Measurements from ENCODE around the gene C13orf42. TPM values are rescaled to one million over a fixed set of nuclear protein-coding genes. Genes with fewer than 3 reads are reported as not detected.

Gene C13orf42
- total and polyA plus RNA-seq, 10 of the 15 experiments (the other 5 are each of a cell fraction or from before 2014, with no cell fraction given): not detected

DNA sequence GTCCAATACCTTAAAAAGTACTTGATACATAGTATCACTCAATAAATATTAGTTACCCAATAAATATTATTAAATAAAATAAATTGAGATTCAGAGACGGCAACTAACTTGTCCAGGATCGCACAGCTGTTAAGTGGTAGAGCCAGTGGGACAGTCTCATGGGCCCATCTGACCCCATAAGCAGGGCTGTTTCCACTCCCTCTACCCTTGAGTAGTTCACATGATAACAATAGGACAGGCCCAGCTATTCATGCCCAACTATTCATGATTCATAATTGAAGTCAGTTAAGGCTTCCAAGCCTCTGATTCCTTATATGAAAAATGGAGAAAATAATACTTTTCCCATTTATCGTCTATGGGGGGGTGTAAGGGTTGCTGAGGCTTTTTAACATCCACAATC, 78.2 kb downstream of the C13orf42 start:
- Histone ChIP-seq H3K9me3 (replicated peaks; ENCODE audit: control insufficient read depth, insufficient read depth, low read length) (no peaks in the 10 kb centered on the region), H3K36me3 (ENCODE audit: control insufficient read depth in 2 of 2, insufficient read depth in 2 of 2, low read length in 1 of 2) (no peaks in the 10 kb centered on the region), H3K4me2 (ENCODE audit: control insufficient read depth, insufficient read depth) (no peak overlapping the region), H3K79me2 (ENCODE audit: control insufficient read depth, insufficient read depth, low read length) (no peaks in the 10 kb centered on the region), H3K9ac (ENCODE audit: control insufficient read depth, insufficient read depth, low read length) (no peak overlapping the region), H3K4me3 (no peak overlapping the region), H4K20me1 (ENCODE audit: control insufficient read depth, insufficient read depth) (no peaks in the 10 kb centered on the region), H3K27ac (ENCODE audit: control insufficient read depth, insufficient read depth) (no peak overlapping the region), H3K27me3 (replicated peaks in 1 of 2; ENCODE audit: control insufficient read depth in 2 of 2, insufficient read depth in 2 of 2, low read length in 1 of 2) (peaks cover 2 to 3% of the 10 kb centered on the region in 2 experiments; a peak in 3 of 4 replicates), H3K4me1 (ENCODE audit: control insufficient read depth, insufficient read depth, low read length) (no peaks in the 10 kb centered on the region), H2AFZ (ENCODE audit: control insufficient read depth, low read depth, low read length) (no peak overlapping the region)
- CTCF ChIA-PET: interaction anchor here (0.5 kb wide), 1 partner anchor 36 kb away, joined by 3 read pairs; no protein-coding TSS in a partner anchor
- no TSS peak for BruUV-seq (replicated peaks)
- in situ Hi-C loops (cut with MboI) (no loop called here), intact Hi-C loops (cut with micrococcal nuclease; ENCODE audit: unreplicated experiment) (no loop called here)
- DNase-seq (ENCODE audit: low read depth, low spot score) (no peak), ATAC-seq (no peak), FAIRE-seq (no peak)
- no peak for TF ChIP-seq RAD51 (IDR thresholded peaks at IDR 0.05)
- TF ChIP-seq CREB1 (IDR thresholded peaks at IDR 0.05; ENCODE audit: low read depth): no peak
- no peak for TF ChIP-seq RELA (IDR thresholded peaks at IDR 0.05; ENCODE audit: borderline replicate concordance, partially characterized antibody)
- TF ChIP-seq TBL1XR1 (IDR thresholded peaks at IDR 0.05; ENCODE audit: low read depth, low read length): no peak
- no peak for TF ChIP-seq NBN (IDR thresholded peaks at IDR 0.05)
- no peak for TF ChIP-seq ZSCAN29 (IDR thresholded peaks at IDR 0.05)
- TF ChIP-seq JUNB (IDR thresholded peaks at IDR 0.05): no peak
- TF ChIP-seq, protein P1, sequence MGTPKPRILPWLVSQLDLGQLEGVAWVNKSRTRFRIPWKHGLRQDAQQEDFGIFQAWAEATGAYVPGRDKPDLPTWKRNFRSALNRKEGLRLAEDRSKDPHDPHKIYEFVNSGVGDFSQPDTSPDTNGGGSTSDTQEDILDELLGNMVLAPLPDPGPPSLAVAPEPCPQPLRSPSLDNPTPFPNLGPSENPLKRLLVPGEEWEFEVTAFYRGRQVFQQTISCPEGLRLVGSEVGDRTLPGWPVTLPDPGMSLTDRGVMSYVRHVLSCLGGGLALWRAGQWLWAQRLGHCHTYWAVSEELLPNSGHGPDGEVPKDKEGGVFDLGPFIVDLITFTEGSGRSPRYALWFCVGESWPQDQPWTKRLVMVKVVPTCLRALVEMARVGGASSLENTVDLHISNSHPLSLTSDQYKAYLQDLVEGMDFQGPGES (IDR thresholded peaks at IDR 0.05): no peak
- WGBS (ENCODE audit: insufficient coverage, insufficient replicate concordance, low lambda C conversion rate, missing lambda C conversion rate): 35% methylated on average over 3 of the region's 3 CpGs
- SMC1A ChIA-PET (ENCODE audit: uncharacterized antibody, unreplicated experiment): no interaction called here
- POLR2A ChIA-PET: no interaction called here
- RAD21 ChIA-PET (ENCODE audit: unreplicated experiment): no interaction called here

Other genes with a start within 250 kb of the C13orf42 start
- 89.0 and 109 TPM in 2 replicates for gene RNASEH2B, start 201.5 kb downstream of the C13orf42 start, total RNA-seq (2014; rRNA removed)
- gene RNASEH2B, start 201.5 kb downstream of the C13orf42 start, total RNA-seq (2014; rRNA removed; fragmentation: Illumina TruSeq; extraction: Trizol): 126 and 129 TPM in 2 replicates
- gene RNASEH2B, start 201.5 kb downstream of the C13orf42 start, total RNA-seq (2021): 70.1 and 71.8 TPM in 2 replicates
- gene RNASEH2B, start 201.5 kb downstream of the C13orf42 start, polyA plus RNA-seq (2011; rRNA removed): 106 and 158 TPM in 2 replicates
- 148 and 164 TPM in 2 replicates for gene RNASEH2B, start 201.5 kb downstream of the C13orf42 start, polyA plus RNA-seq (2014; fragmentation: Illumina TruSeq; extraction: Trizol)
- 10 to 100 TPM; 64.9 to 73.5 TPM for gene RNASEH2B, start 201.5 kb downstream of the C13orf42 start, polyA plus RNA-seq (2014; fragmentation: Nextera tagmentation; extraction: Ambion mirVana)
- gene RNASEH2B, start 201.5 kb downstream of the C13orf42 start, polyA plus RNA-seq (2014; rRNA removed): 61.6 and 78.7 TPM in 2 replicates
- gene RNASEH2B, start 201.5 kb downstream of the C13orf42 start, polyA plus RNA-seq (2016; fragmentation: Nextera tagmentation; extraction: Ambion mirVana): 100 to 1,000 TPM; 115 to 140 TPM
- not detected in 2 replicates for gene FAM124A, start 111.1 kb upstream of the C13orf42 start, total RNA-seq (2014; rRNA removed)
- gene FAM124A, start 111.1 kb upstream of the C13orf42 start, total RNA-seq (2014; rRNA removed; fragmentation: Illumina TruSeq; extraction: Trizol): not detected in 2 replicates
- not detected in 2 replicates for gene FAM124A, start 111.1 kb upstream of the C13orf42 start, total RNA-seq (2021)
- gene FAM124A, start 111.1 kb upstream of the C13orf42 start, polyA plus RNA-seq (2011; rRNA removed): not detected in 2 replicates
- gene FAM124A, start 111.1 kb upstream of the C13orf42 start, polyA plus RNA-seq (2014; fragmentation: Illumina TruSeq; extraction: Trizol): not detected in 2 replicates
- gene FAM124A, start 111.1 kb upstream of the C13orf42 start, polyA plus RNA-seq (2014; fragmentation: Nextera tagmentation; extraction: Ambion mirVana): not detected
- gene FAM124A, start 111.1 kb upstream of the C13orf42 start, polyA plus RNA-seq (2014; rRNA removed): not detected in 2 replicates
- gene FAM124A, start 111.1 kb upstream of the C13orf42 start, polyA plus RNA-seq (2016; fragmentation: Nextera tagmentation; extraction: Ambion mirVana): not detected
- not detected in 2 replicates for gene SERPINE3, start 228.4 kb upstream of the C13orf42 start, total RNA-seq (2014; rRNA removed)
- not detected in 2 replicates for gene SERPINE3, start 228.4 kb upstream of the C13orf42 start, total RNA-seq (2014; rRNA removed; fragmentation: Illumina TruSeq; extraction: Trizol)
- gene SERPINE3, start 228.4 kb upstream of the C13orf42 start, total RNA-seq (2021): not detected in 2 replicates
- not detected in 2 replicates for gene SERPINE3, start 228.4 kb upstream of the C13orf42 start, polyA plus RNA-seq (2011; rRNA removed)
- not detected in 2 replicates for gene SERPINE3, start 228.4 kb upstream of the C13orf42 start, polyA plus RNA-seq (2014; fragmentation: Illumina TruSeq; extraction: Trizol)
- not detected for gene SERPINE3, start 228.4 kb upstream of the C13orf42 start, polyA plus RNA-seq (2014; fragmentation: Nextera tagmentation; extraction: Ambion mirVana)
- gene SERPINE3, start 228.4 kb upstream of the C13orf42 start, polyA plus RNA-seq (2014; rRNA removed): not detected in 2 replicates
- gene SERPINE3, start 228.4 kb upstream of the C13orf42 start, polyA plus RNA-seq (2016; fragmentation: Nextera tagmentation; extraction: Ambion mirVana): under 1 TPM in 1 of 2 experiments, not detected in 1; 0.19 TPM

Data from GM12878 (cell line).